GM19455 (cell line): ENCODE measurements around the gene ADGRG1.

ENCODE experiments used
- ATAC-seq: cut with Tn5 transposase; IDR thresholded peaks from one replicate; pipeline ENCODE4 v1.9.1; 2021; ENCODE audit not compliant: unreplicated experiment

The ADGRG1 gene

DNA sequence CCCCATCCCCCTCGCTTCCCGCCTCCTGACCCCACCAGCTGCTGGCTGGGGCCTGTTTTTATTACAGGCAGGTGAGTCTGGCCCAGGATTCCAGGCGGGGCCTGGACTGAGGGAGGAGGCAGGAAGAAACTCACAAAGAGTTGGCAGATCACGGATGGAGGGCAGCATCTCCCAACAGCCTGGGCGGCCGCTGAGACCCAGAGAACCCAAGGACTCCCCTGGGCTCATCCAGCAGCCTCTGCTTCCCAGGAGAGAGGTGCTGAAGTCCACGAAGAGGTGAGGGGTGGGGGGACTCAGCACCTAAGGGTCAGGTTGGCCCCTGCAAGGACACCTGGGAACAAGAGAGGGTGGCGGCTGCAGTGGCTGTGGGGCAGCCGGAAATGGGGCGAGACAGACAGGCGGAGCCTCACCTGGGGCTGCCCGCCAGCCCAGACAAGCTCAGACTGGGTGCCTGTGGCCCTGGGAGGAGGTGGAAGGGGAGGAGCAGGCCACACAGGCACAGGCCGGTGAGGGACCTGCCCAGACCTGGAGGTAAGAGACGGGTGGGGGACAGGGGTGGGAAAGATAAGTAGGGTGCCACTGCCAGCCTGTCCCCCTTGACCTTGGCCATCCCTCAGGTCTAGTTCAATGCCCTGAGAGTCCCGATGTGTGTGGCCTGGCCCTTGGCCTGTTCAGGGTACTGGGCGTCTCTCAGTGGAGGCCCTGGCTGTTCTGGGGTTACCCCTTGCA, 8.7 kb upstream of the ADGRG1 start:
- ATAC-seq = no peak

DNA sequence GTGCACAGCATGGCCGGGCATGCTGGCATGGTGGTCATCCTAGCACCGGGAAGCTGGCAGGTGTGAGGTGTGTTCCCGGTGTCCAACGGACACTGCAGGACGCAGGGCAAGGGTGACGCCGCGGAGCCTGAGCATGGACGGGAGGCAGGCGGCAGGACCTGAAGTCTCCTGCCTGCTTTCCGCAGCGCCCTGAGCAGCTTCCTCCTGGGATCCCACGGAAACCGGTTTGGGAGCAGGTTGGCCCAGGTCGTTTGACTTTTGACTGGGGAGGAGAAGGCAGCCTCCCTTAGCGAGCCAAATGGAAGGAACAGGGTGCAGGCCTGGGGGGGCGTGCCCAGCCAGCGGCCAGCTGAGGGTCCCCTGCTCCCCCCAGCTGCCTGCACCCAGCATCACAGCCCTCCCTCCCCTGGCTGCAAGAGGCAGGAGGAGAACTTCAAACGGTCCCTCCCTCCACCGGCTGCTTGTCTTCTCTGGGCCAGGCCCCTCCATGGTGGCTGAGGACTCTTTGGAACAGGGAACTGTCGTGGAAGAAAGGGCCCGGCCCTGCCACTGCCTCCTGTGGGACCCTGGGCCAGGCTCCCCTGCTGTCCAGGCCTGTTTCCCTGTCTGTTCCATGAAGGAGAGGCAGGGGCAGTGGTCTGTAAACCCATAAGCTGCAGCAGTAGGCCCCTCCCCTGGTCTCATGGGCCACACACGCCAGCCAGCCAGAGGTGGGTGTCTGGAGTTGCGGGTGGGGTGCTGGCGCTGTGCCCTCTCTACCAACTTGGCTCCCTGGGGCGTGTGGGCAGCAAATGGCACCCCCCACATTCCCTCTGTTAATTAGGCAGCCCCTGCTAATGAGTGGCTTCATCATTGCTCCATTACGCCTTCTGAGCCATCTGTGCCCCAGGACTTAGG, 7.8 kb upstream of the ADGRG1 start:
- no peak for ATAC-seq

GRCh38 chr16:57621521-57622271, 6.7 kb upstream of the ADGRG1 start:
- no peak for ATAC-seq

DNA sequence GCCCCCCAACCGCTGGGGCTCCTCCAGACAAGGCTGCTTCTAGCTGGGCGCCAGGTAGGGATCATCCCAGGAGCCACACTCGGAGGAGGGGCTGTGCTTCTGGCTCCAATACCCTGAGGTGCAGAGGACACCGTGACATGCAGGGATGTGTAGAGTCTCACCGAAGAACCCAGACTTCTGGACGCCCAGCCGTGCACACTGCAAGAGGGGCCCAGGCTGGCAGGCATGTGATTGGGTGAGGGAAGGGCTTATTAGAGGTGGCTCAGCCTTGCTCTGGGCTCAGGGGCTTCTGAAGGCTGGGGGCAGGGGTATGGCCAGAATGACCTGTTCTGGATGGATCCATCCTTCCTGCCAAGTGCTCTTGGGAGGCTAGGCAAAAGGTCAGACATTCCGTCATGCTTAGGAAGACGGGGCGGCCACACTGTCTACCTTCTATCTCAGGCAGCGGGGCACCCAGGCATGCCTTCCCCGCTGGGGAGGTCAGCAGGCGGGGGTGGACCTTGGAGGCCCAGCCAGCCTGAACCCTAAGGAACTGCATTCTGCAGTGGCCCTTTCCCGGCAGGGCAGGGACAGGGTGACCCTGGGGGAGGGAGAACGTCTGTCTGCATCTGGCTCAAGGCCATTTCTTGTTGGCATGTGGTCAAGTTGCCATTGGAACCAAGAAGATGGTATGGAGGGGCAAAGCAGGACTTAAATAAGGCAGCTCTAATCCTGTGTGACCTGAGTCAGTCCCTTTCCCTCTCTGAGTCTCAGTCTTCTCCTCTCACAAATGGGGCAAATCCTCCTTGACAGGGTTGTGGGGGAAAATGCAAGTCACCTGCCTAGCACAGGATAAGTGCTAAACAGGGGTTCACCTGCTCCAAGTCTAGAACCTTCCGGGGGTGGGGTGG, 5.8 kb upstream of the ADGRG1 start:
- ATAC-seq = no peak

GRCh38 chr16:57623251-57624043, 5.0 kb upstream of the ADGRG1 start:
- ATAC-seq = no peak

GRCh38 chr16:57624044-57624688, 4.3 kb upstream of the ADGRG1 start:
- ATAC-seq = no peak

GRCh38 chr16:57624806-57625500, 3.5 kb upstream of the ADGRG1 start:
- no peak for ATAC-seq

DNA sequence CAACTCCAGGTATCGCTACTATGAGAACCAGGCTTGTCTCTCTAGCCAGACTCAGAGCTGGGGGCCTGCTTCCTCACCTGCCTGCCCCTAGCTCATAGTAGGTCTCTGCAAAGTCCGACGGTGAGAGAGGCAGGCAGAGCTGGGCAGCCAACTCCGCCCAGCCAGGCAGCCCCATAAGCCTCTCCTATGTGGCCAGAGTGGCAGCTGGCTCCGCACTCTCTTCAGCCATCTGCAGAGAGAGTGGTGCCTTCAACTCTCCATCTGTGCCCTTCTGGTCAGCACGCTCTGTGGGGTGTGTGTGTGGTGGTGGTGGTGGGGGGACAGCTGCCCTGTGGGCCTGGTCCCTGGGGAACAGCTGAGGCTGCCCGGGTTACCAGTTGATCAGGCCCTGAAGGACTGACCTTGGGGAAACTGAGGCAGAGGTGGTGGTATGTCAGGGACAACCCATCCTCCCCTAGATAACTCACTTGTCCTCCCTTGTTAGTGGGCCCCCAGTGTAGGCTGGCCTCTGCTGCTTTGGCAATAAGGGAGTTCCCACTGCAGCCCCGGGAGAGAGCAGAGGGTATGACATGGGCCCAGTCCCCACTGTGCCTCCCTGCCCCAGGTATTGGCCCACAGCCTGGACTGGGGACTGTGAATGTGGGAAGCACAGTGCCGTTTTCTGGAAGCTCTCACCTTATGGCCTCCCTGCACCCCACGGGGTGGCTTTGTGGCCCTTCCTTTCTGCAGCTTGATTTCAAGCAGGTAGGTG, 1.8 kb upstream of the ADGRG1 start:
- ATAC-seq = no peak

- ATAC-seq = no peak
Observed at GRCh38 chr16:57627184-57627871, 1.1 kb upstream of the ADGRG1 start.

- no peak for ATAC-seq
Observed at GRCh38 chr16:57628783-57629293, 408 bp downstream of the ADGRG1 start.

- no peak for ATAC-seq
Observed at GRCh38 chr16:57629516-57630406, 1.3 kb downstream of the ADGRG1 start.

GRCh38 chr16:57630407-57630797, 2.0 kb downstream of the ADGRG1 start:
- no peak for ATAC-seq

GRCh38 chr16:57630931-57631845, 2.8 kb downstream of the ADGRG1 start:
- no peak for ATAC-seq

DNA sequence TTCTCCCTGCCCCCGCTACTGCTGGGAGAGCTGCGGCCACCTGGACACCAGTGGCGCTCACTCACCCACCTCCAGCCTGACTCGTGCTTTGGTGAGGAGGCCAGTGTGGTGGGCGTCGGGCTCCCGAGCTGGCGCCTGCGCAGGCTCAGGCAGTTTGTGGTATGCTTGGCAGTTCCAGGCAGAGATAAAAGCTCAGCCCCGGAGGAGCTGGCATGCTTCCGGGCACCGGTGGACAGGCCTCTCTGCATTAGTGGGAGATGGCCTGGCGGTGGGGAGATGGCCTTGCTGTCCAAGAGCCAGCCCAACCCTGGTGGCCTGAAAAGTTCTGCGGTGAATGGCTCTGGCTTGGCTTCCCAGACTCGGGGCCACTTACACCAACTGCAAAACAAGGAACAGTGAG, 4.1 kb downstream of the ADGRG1 start:
- ATAC-seq = no peak
